Right lung (tissue), 5 donors: ENCODE data around the gene UMAD1. TPM values are rescaled to one million over a fixed set of nuclear protein-coding genes. Genes with fewer than 3 reads are reported as not detected.

Source experiments
- DNase-seq, 2 donors: peaks; one replicate each; pipeline ENCODE4 v3.0.0-alpha.2; 2013
- polyA plus RNA-seq, 5 donors: library from polyadenylated mRNA; unstranded; fragments of 120-200 nt; gene quantifications; one replicate each; pipeline versions ENCODE4 v1.2.1 to v1.2.3, GENCODE V29; 2013; ENCODE audit warnings: inconsistent platforms in 1 of 5, low replicate concordance in 1 of 5; ENCODE audit not compliant: insufficient read length in 5 of 5, insufficient read depth in 1 of 5

The UMAD1 gene
- polyA plus RNA-seq, 5 donors = 13.7 to 16.5 (median 15.3) TPM

DNA sequence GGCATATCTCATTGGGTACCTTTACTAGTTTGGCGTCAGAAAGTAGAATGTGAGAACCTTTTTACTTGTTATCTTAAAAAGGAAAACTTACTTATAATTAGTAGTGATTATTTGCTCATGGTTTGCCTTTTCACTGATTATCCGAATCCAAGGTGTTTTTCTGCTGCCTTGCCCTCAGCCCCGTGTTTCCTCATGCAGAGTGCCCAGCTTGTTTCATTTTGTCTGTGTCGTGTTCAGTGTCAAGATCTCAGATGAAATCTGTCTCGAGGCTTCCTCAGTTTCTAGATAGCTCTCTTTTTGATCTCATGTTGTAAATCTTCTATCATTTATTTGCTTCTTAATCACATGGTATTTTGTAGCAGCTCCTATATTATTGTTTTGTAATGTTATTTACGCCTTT, 47.8 kb downstream of the UMAD1 start:
- DNase-seq = no peak

DNA sequence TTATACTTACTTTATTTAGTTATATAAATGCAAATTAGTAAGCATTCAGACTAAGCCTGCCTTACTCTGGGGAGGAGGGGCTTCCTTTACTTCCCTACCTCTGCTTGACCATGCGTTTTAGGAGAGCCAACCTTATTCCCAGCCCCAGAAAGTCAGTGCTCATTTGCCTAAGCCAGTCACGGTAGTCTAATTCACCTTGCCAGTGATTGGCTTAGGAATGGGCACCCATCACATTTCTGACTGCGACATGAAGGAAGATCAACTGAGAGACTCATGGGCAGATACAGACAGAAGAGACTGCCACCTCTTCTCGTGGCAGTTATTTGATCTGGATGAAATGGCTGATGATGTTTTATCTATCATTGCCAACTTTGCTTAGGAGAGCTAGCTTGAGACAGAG, 48.4 kb downstream of the UMAD1 start:
- DNase-seq = no peak

DNA sequence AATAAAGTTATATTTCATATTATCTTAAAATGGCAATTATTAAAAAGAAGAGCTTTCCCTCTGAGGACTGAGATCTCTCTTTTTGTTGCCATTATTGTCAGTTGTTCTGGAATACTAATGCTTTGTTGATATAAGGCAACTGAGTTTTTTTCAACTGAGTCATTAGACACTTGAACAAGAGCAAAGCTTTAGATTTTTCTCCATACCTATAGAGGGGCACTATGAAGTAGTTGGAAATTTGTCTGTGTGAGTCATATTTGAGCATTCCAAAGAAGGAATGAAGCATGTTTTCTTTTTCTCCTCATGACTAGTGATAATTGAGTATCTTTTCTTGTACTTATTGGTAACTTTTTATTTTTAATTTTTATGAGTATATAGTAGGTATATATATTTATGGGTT, 53.3 kb downstream of the UMAD1 start:
- no peak for DNase-seq

DNA sequence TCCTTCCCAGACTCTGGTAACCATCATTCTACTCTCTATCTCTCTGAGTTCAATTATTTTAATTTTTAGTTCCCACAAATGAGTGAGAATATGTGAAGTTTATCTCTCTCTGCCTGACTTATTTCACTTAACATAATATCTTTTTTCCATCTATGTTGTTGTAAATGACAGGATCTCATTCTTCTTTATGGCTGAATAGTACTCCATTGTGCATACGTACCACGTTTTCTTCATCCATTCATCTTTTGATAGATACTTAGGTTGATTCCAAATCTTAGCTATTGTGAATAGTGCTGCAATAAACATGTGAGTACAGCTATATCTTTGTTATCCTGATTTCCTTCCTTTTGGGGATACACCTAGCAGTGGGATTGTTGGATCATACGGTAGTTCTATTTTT, 54.0 kb downstream of the UMAD1 start:
- no peak for DNase-seq

DNA sequence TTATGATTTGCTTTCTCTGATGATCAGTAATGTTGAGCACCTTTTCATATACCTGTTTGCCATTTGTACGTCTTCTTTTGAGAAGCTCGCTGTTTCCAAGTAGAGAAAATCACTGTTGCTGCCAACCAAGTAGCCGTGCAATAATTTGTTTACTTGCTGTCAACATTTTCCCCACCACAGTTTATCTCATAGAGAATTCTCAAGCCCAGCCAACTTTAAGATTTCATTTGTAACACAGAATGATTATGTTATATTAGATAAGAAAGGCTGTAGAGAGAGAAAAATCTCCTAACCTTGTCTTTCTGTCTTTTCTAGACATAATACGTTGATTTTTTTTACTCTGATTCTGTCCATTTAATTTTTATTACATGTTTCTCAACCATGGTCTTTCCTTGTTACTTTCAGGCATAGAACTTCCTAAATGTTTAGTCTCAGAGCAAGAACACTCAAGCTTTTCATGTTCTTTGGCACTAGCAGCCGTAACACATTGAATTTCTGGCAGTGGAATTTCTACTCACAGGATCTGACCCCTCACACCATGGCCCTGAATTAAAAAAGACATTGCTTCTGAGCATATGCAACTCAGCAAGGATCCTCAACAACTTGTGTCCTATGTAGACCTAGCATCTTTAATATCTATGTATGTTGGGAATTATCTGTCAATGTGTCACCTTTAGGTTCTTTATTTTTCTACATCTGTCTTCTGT, 54.7 kb downstream of the UMAD1 start:
- peak in 1 of 2 donors; percentile 24 for DNase-seq

DNA sequence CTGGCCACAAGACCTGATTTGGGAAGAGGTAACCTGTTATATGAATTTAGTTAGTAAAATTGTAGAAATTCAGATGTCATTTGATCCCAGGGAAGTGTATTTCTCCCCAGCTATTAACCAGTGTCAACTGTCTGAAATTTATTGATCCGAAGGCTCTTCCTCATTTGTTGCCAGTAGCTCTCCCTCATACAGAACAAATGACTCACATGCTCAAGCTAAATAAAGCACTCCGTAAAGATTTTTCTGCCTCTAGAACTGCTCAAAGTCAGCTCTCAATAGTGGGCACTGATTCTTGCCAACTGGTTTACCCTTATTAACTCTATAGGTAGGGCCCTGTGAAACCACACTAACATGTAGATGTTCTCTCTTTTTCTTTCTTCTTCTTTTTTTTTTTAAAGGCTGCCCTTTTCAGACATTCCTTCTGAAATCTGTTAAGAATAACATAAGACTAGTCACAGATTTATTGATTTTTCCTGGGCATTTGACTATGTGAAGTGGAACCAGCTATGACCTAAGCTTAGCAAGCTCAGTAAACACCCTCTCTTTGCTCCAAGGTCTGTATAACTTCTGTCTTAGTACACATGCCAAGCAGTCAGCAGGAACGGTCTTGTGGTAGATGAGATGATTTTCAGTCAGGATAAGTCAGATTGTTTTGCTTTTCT, 56.0 kb downstream of the UMAD1 start:
- DNase-seq = no peak

DNA sequence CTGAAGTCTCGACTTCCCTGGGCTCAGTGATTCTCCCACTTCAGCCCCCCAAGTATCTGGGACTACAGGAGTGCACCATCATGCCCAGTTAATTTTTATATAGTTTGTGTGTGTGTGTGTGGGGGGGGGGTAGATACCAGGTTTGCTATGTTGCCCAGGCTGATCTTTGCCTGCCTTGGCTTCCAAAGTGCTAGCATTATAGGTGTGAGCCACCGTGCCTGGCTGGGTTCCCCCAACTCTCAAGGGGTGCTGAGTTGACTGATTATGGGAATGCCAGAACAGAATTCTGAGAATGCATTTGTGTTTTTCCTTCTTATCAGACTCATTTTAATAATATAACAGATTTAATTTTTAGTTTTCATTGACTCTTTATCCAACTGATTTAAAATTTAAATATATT, 58.4 kb downstream of the UMAD1 start:
- no peak for DNase-seq

DNA sequence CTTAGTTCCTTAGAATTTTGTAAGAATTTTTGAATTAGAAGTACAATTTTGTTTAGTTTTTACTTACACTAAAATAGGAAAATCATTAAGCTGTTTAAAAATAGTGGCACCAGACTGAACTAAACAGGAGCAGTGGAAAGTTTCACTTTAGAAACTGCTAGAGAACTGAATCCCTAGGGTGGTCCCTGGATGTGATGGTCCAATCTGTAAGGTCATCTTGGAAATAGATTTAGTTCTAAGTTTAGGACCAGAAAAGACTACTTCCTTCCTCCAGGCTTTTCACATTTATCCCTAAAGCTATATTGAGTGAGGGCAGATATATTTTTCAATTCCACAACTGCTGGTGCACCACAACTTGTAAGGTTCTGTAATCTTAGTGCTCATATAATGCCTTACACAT, 58.8 kb downstream of the UMAD1 start:
- DNase-seq = no peak

DNA sequence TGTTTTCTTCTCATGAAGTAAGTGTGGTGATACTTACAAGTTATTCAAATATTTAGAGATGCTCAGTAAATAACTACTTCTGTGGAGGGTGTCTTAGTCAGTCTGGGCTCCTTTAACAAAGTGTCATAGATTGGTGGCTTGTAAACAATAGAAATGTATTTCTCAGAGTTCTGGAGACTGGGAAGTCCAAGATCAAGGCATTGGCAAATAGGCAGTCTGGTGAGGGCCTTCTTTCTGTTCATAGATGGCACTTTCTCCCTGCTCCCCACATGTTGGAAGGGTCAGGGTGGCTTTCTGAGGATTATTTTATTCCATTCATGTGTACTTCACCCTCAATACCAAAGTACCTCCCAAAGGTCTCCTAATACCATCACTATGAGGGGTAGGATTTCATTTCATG, 59.4 kb downstream of the UMAD1 start:
- DNase-seq = no peak

DNA sequence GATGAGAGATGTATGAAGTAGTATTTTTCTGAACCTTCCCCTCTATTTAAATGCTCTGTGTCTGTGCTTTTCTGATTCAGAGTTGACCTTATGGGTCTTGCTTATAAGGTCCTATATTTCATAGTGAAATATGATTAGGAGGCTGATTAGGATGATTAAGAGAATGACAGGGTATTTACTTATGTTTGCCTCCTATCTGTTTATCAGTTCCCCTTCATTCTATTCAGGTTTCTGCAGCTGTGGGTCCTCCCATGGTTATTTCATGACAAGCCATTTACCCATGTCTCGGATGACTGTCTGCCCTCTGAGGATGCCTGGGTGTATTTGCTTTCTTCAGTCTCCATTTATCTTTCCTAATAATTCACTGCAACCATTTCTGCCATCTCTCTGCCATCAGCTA, 61.0 kb downstream of the UMAD1 start:
- DNase-seq = no peak

DNA sequence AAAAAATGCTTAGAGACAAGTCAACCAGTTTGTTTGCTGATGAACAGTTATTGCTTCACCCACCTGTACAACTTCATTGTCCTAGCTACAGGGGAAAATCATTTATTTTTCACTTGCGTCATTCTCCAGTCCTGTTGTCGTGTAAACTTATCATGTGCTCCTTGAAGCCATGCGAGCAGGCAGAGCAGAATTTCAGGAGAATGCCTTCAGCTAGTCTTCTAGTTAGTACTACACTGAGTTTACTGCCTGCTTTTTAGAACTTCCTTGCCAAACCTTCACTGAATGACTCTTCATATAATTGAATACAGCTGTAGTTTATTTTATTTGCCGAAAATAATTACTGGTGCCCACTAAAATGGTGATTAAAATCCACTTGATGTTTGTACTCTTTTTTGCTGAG, 62.3 kb downstream of the UMAD1 start:
- DNase-seq = no peak

DNA sequence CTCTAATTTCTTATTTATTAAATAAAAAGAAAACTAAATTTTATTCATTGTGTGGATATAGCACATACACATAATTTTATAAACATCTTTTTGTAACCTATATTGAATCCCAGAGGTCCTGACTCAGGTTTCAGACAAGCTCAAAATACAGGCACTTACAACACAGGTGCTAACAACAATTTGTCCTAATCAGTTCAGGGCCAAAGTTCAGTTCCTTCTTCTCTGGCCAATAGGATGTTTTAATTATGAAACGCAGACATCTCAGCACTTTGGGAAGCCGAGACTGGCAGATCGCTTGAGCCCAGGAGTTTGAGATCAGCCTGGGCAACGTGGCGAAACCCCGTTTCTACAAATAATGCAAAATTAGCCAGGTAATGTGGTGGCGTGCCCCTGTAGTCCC, 62.9 kb downstream of the UMAD1 start:
- no peak for DNase-seq

DNA sequence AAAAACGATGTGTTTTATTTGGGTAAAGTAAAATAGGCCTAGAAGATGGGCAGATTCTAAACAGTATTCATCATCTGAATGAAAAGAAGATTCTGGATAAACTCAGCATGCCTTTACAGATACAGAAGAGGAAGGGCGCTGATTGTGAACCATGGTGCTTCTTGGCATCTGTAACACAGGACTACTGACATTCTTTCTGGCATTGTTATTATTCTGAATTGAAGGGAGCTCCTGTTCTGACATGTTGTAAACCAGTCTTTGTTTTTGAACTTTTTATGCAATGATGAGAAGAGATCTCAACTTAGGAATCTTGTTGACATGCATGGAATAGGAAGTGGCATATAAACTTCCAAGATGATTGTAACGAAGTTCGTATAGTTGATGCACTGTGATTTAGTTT, 64.3 kb downstream of the UMAD1 start:
- no peak for DNase-seq

DNA sequence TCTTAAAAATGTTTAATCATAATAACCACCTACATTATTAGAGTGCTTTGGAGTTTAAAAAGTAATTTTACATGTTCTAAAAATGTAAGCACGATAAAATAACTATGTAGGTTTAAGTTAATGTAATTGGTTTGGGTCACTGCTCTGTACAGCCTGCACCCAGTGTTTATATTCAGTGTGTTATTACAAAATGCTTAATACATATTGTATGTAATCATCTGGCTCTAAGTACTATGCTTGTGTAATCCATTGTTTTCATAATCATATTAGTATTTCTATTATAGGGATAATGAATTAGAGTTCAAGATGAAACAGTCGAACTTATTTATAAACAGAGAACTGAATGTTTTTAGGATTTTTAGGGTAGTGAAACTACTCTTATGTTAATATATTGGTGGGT, 64.8 kb downstream of the UMAD1 start:
- DNase-seq = no peak

DNA sequence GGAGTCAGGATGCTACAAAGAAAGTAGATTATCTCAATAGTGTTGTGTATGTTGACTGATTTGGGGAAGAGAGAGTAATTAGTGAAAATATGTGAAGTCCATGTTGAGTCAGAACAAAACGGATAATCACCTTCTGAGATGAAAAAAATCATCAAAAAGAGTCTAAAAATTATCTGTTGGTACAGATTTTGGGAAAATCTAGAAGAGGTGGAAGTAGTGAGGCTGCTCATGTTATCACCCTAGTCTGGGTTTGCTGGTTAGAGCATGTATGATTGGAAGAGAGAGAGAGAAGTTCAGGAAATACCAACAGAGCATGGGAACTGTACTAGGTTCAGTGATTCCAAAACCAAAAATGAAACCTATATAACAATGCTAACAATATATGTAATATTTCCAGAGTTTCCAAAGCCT, 65.6 kb downstream of the UMAD1 start:
- no peak for DNase-seq

DNA sequence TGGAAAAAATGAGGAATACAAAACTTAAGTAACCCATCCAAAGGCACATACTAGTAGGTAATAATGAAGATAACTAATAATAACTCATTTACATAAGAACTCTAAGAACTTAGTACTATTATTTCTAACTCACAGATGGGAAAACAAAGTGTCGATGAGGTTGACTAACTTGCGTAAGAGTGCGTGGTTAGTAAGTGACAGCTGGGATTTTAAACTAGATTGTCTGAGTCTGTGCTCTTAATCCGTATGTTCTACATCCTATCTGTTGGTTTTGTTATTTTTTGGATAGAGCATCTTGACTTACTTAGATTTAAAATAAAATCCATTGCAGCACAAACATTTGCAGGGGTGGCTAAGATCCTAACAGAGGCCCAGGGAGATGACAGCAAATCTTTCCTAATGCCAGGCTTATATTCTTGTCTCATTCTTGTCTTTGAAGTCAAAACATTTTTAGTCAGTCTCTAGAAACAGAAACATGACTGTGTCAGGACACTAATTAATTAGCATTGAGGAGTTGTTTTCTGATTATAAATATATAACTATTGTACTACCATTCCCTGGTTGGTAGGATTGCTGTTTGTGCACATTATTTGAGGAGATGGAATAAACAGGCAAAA, 66.1 kb downstream of the UMAD1 start:
- no peak for DNase-seq

DNA sequence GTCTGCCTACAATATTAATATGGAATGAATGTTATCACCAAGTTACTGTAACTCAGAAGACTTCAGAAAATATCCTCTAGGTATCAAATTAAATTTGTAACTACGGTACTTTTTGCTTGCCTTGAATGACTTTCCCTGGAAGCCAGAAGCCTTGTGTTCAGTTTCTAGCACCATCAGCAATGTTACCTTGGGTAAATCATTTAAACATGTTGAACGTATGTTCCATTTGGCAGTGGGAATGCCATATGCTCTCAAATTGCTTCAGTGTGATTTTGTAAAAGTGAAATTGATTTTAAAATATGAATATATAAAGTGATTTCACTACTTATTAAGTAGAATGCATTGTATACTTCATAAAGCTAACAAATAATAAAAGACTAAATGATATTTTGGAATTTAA, 66.7 kb downstream of the UMAD1 start:
- no peak for DNase-seq

DNA sequence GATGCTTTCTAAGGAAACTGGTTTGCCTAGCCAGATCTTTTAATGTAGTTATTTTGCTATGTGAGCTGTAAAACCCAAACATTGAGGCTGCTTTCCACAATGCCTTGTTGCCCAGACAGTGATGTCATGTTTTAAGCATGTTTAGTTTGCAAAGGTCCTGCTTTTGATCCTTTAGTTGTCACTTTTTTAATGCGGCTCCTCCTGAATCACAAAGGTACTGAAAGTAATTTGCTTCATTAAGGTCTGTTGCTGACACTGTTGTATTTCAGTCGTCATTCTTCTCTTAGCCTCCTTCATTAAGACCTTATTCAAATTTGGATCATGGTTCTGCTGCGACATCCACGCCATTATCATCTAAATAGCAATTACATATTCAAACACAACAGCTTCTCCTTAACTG, 67.3 kb downstream of the UMAD1 start:
- DNase-seq = no peak

DNA sequence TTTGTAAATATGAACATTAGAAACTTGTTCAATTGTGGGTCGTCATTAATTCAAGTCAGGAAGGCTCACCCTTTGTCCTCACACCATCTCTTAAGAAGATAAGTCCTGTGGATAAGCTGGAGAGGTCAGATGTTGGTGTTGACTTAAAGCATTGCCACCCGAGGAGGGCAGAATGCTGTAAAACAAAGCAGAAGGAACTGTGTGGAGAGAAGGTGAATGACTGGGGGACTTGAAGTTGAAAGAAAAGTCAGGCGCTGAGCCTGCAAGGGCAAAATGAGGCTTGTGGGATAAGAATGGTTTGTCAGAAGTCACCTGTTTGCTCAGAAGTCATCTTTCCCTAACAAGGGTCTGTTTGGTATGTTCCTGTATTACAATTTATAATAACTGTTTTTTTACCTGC, 68.7 kb downstream of the UMAD1 start:
- no peak for DNase-seq

DNA sequence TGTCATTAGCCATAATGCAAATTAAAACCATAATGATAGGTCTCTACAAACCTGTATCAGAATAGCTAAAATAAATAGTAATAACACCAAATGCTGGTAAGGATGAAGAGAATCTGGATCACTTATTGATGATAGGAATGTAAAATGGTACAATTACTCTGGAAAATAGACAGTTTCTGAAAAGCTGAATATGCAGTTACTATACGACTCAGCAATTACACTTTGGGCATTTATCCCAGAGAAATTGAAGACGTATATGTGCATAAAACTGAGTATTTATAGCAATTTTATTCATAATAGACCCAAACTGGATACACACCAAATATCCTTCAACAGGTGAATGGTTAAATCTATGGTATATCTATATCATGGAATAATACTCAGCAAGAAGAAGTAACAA, 69.9 kb downstream of the UMAD1 start:
- no peak for DNase-seq

DNA sequence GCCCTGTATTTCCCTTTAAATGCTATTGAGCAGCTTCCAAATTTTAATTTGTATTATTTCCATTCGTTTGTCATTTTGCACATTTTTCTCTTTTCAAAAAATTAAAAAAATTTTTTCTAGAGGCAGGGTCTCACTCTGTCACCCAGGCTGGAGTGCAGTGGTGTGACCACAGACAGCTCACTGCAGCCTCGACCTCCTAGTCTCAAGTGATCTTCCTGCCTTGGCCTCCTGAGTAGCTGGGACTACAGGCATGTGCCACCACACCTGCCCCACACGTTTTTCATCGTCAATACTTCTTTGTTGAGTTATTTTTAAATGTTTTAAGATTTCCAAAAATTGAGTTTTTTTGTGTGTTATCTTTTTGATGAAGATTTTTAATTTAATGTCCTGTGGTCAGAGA, 73.2 kb downstream of the UMAD1 start:
- DNase-seq = no peak

DNA sequence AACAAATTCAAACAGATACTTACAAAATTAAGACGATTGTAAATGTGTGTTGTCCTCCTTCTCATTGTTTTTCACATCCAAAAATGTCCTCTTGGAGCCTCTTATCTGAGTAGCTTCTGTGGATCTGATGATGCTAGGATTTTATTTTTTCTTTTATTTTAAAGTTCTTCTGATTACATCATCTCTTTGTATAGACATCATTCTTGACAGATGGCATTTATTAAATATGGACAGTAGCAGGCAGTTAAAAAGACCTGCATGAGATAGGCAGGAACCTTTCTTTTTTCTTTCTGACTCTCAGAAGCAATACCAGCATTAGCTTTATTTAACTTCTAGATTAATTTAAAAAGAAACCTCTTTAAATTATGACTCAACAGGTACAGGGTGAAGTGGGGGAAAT, 77.9 kb downstream of the UMAD1 start, which contains the start of gene RPA3:
RPA3 (minus strand) TSS at position 116 of the 400 bp plus-strand sequence. CDS start 78,189 bp downstream, outside the sequence.
- no peak for DNase-seq

DNA sequence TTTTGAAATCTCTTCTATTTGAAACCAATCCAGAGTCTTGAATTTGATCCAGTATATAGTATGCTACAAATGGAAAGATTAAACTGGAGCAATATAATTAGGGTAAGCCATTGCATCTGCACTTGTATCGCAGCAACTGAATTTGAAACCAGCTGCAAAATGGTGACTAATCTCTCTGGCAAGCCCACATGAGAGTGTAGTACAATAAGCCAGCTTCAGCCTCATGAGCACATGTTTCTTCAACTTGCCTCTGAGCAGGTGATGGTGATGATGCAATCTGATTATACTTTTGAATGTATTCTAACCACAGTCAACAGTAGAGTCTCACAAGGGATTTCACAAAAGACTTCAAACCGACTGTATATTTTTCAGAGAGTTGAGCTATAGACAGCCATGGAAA, 78.7 kb downstream of the UMAD1 start:
- no peak for DNase-seq
